ENCODE measurements around the gene LAMB1.

DNA sequence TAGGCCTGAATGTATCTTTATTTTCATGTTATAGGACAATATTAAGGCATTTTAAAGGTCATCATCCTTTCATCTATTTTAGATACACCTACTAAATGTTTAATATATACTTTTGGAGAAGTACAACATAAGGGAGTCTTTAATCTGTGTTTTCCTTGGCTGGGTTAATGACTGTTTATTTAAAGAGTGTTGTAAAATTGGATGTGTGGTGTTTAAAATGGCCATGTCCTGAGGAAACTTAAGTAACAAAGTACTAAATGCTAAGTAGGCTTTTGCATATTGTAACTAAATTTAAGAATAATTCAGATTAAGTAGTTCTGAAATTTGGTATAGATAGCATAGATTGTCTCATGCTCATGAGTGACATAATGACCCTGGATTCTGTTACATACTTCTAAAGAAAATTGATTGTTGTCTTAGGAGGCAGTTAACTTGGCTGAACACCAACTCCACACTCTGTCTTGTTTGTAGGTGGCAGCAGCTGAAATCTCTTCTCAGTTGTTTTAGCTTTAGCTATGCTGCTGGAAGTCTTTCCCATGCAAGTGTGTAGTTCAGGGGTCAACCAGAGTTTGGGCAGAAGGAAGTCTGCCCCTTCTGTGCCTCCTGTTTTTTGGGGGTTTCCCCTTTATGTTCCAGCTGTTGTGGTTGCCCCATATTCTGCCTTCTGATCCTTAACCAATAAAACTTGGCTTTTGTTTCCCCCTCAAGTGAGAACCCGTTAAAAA, 82.8 kb downstream of the LAMB1 start:
- TF ChIP-seq, protein P1, sequence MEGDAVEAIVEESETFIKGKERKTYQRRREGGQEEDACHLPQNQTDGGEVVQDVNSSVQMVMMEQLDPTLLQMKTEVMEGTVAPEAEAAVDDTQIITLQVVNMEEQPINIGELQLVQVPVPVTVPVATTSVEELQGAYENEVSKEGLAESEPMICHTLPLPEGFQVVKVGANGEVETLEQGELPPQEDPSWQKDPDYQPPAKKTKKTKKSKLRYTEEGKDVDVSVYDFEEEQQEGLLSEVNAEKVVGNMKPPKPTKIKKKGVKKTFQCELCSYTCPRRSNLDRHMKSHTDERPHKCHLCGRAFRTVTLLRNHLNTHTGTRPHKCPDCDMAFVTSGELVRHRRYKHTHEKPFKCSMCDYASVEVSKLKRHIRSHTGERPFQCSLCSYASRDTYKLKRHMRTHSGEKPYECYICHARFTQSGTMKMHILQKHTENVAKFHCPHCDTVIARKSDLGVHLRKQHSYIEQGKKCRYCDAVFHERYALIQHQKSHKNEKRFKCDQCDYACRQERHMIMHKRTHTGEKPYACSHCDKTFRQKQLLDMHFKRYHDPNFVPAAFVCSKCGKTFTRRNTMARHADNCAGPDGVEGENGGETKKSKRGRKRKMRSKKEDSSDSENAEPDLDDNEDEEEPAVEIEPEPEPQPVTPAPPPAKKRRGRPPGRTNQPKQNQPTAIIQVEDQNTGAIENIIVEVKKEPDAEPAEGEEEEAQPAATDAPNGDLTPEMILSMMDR (IDR thresholded peaks at IDR 0.05), result no peak
- no peak for TF ChIP-seq POLR2A (IDR thresholded peaks at IDR 0.05)
- TF ChIP-seq POLR2AphosphoS5 (IDR thresholded peaks at IDR 0.05), result no peak

Data from suprapubic skin (tissue), 4 donors.